ENCODE data around the gene C6orf120.

Gene C6orf120

GRCh38 chr6:169666441-169666840 lies 35.5 kb upstream of the C6orf120 start:
- Histone ChIP-seq H3F3A (ENCODE audit: insufficient read depth, low read length) (no peaks in the 10 kb centered on the region), H3K27ac (ENCODE audit: low read depth, low read length, poor library complexity, severe bottlenecking) (no peak overlapping the region), H3K9me3 (ENCODE audit: low read length) (no peaks in the 10 kb centered on the region), H3K9ac (ENCODE audit: low read length) (no peak overlapping the region), H2AFZ (ENCODE audit: low read length) (no peak overlapping the region), H3K79me2 (ENCODE audit: insufficient read depth, low read length) (no peaks in the 10 kb centered on the region), H3K4me1 (ENCODE audit: insufficient read depth, low read length, severe bottlenecking) (no peaks in the 10 kb centered on the region), H3K36me3 (ENCODE audit: insufficient read depth, low read length) (peaks cover 87% of the 10 kb centered on the region), H3K4me3 (ENCODE audit: low read depth, low read length, poor library complexity, severe bottlenecking) (no peak overlapping the region), H3K9me2 (ENCODE audit: low read depth, low read length) (no peaks in the 10 kb centered on the region), H4K20me1 (ENCODE audit: insufficient read depth, low read length) (no peaks in the 10 kb centered on the region), H3K4me2 (ENCODE audit: low read length) (no peak overlapping the region), H3K27me3 (ENCODE audit: insufficient read depth, low read length) (no peaks in the 10 kb centered on the region)
- no peak for TF ChIP-seq CTCF (IDR thresholded peaks at IDR 0.05; ENCODE audit: low read length)
- TF ChIP-seq EZH2 (IDR thresholded peaks at IDR 0.05; ENCODE audit: borderline replicate concordance, low read length) = no peak

- Histone ChIP-seq H3K79me2 (ENCODE audit: insufficient read depth, low read length) (no peaks in the 10 kb centered on the region), H3K9me3 (ENCODE audit: low read length) (no peaks in the 10 kb centered on the region), H2AFZ (ENCODE audit: low read length) (no peak overlapping the region), H4K20me1 (ENCODE audit: insufficient read depth, low read length) (no peaks in the 10 kb centered on the region), H3K9ac (ENCODE audit: low read length) (no peak overlapping the region), H3K27me3 (ENCODE audit: insufficient read depth, low read length) (no peaks in the 10 kb centered on the region), H3K4me3 (ENCODE audit: low read depth, low read length, poor library complexity, severe bottlenecking) (no peak overlapping the region), H3K4me1 (ENCODE audit: insufficient read depth, low read length, severe bottlenecking) (no peaks in the 10 kb centered on the region), H3K36me3 (ENCODE audit: insufficient read depth, low read length) (peaks cover 90% of the 10 kb centered on the region), H3K9me2 (ENCODE audit: low read depth, low read length) (no peaks in the 10 kb centered on the region), H3K4me2 (ENCODE audit: low read length) (no peak overlapping the region), H3F3A (ENCODE audit: insufficient read depth, low read length) (no peaks in the 10 kb centered on the region), H3K27ac (ENCODE audit: low read depth, low read length, poor library complexity, severe bottlenecking) (no peak overlapping the region)
- TF ChIP-seq CTCF (IDR thresholded peaks at IDR 0.05; ENCODE audit: low read length) (no peak), EZH2 (IDR thresholded peaks at IDR 0.05; ENCODE audit: borderline replicate concordance, low read length) (no peak)
Measured at GRCh38 chr6:169667716-169668115, 34.2 kb upstream of the C6orf120 start.

GRCh38 chr6:169668203-169668847 lies 33.6 kb upstream of the C6orf120 start:
- no peaks in the 10 kb centered on the region for H3K79me2 ChIP-seq (ENCODE audit: insufficient read depth, low read length)
- H3K9ac ChIP-seq (ENCODE audit: low read length) = no peak overlapping the region
- no peak overlapping the region for H2AFZ ChIP-seq (ENCODE audit: low read length)
- H3K27me3 ChIP-seq (ENCODE audit: insufficient read depth, low read length) = no peaks in the 10 kb centered on the region
- no peaks in the 10 kb centered on the region for H3K9me3 ChIP-seq (ENCODE audit: low read length)
- H3K27ac ChIP-seq (ENCODE audit: low read depth, low read length, poor library complexity, severe bottlenecking) = no peak overlapping the region
- no peaks in the 10 kb centered on the region for H3K9me2 ChIP-seq (ENCODE audit: low read depth, low read length)
- no peaks in the 10 kb centered on the region for H3K4me1 ChIP-seq (ENCODE audit: insufficient read depth, low read length, severe bottlenecking)
- no peak overlapping the region for H3K4me3 ChIP-seq (ENCODE audit: low read depth, low read length, poor library complexity, severe bottlenecking)
- no peaks in the 10 kb centered on the region for H3F3A ChIP-seq (ENCODE audit: insufficient read depth, low read length)
- no peak overlapping the region for H3K4me2 ChIP-seq (ENCODE audit: low read length)
- no peaks in the 10 kb centered on the region for H4K20me1 ChIP-seq (ENCODE audit: insufficient read depth, low read length)
- peaks cover 89% of the 10 kb centered on the region for H3K36me3 ChIP-seq (ENCODE audit: insufficient read depth, low read length)
- no peak for TF ChIP-seq CTCF (IDR thresholded peaks at IDR 0.05; ENCODE audit: low read length)
- no peak for TF ChIP-seq EZH2 (IDR thresholded peaks at IDR 0.05; ENCODE audit: borderline replicate concordance, low read length)

All from OCI-LY1 (cell line).